IMR-90 (cell line): Measurements from ENCODE around the gene REEP2.

Experiments used
- MAFK ChIP-seq: IDR thresholded peaks from 2 replicates; pipeline ENCODE4 v1.6.1; 2012; ENCODE audit warnings: low read depth, low read length, improper control_type of control experiment
- POLR2A ChIP-seq: IDR thresholded peaks from 2 replicates; pipeline ENCODE4 v1.6.1; 2012; ENCODE audit warnings: mild to moderate bottlenecking, low read depth, low read length
- RAD21 ChIP-seq: IDR thresholded peaks from 2 replicates; pipeline ENCODE4 v1.6.1; 2012; ENCODE audit warnings: low read length, improper control_type of control experiment
- RCOR1 ChIP-seq: IDR thresholded peaks from 2 replicates; pipeline ENCODE4 v1.6.1; 2012; ENCODE audit warnings: mild to moderate bottlenecking, low read length, improper control_type of control experiment; ENCODE audit not compliant: insufficient replicate concordance
- TF ChIP-seq, protein P1 (sequence below): conservative IDR thresholded peaks from 2 replicates; pipeline ENCODE4 v1.5.1; 2012; ENCODE audit warnings: mild to moderate bottlenecking, low read depth, low read length, improper control_type of control experiment

GRCh38 chr5:138488481-138488945 is 49.7 kb downstream of the REEP2 start:
- TF ChIP-seq, protein P1, sequence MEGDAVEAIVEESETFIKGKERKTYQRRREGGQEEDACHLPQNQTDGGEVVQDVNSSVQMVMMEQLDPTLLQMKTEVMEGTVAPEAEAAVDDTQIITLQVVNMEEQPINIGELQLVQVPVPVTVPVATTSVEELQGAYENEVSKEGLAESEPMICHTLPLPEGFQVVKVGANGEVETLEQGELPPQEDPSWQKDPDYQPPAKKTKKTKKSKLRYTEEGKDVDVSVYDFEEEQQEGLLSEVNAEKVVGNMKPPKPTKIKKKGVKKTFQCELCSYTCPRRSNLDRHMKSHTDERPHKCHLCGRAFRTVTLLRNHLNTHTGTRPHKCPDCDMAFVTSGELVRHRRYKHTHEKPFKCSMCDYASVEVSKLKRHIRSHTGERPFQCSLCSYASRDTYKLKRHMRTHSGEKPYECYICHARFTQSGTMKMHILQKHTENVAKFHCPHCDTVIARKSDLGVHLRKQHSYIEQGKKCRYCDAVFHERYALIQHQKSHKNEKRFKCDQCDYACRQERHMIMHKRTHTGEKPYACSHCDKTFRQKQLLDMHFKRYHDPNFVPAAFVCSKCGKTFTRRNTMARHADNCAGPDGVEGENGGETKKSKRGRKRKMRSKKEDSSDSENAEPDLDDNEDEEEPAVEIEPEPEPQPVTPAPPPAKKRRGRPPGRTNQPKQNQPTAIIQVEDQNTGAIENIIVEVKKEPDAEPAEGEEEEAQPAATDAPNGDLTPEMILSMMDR, result no peak
- TF ChIP-seq RCOR1 (no peak), MAFK (no peak), POLR2A (no peak), RAD21 (no peak)
